Fibroblast of skin of scalp (primary cell): ENCODE measurements around the gene PLP1.

Source experiments
- DNase-seq: peaks from one replicate; pipeline ENCODE4 v3.0.0-alpha.2; 2013

Gene PLP1

DNA sequence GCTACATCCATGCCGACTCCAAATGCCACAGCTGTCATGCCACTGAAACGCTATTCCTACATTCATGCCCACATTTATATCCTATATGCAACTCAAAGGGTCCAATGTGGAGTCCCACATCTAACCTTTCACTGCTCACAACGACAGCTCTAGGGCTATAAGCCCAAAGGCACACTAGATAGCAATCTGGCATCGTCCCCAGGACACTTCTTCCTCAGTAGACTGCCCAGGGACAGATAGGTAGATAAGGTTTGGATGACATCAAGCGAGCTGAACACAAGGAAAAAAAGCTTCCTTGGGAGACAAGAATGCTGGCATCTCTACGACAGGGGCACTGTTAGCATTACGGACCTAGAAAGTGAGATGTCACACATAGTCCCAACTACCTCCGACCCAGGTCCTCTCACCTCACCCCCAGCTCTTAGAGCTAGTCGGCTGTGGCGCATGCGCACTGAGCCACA is 54.7 kb downstream of the PLP1 start:
- no peak for DNase-seq

DNA sequence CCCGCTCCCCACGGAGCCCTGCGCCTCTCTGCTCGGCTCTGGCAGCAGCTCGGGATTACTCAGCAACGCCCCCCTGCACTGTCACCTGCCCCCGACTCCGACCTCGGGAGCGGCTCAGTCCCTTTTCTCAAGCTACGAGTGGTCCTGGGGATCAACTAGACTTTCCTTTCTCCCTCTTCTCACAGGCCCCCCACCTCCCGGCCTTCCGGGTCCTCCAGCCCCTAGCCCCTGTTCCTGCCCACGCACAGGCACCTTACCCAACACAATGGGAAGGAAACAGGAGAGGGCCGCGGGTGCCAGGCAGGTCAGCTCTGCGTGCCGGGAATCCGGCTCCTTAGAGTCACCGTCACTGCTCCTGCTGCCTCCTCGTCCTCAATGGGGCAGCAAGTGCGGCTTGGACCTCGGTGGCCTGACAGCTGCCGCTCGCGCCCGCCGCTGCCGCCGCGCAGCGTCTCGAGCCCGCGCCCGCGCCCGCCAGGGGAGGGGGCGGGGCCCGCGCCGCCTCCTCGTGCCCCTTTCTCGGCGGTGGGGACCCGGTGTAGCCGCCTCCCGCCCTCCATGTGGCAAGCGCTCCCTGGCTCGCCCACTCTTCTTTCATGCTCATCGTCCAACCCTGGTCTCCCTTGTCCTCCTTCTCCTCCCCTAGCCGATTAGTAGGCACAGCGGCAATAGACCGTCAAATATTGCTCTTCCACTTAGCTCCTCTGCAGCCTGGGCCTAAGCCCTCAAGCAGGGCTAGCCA is 55.3 kb downstream of the PLP1 start, which contains the start of gene RAB9B:
TSS of gene RAB9B (minus strand) at position 455 of the 742 bp plus-strand sequence. CDS start 6,473 bp downstream, outside the sequence.
- DNase-seq: peak; percentile 45

DNA sequence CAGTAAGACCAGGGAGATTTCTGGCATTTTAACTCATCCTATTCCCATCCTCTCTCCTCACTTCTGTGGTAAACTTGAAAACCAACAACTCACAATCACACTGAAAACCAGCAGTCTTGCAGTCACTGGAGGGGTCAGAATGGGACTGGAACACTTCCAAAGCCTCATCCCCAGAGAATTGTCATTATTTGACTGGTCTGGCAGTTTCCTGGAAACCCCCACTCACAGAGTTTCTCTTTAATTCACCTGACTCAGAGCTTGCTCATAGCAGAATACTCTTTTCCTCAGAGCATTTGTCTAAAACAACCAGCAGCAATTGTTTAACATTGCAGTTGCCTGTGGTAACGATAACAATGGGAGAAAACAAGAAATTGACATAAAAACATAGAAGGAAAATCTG is 62.8 kb downstream of the PLP1 start:
- no peak for DNase-seq
